HUES64 (cell line): Measurements from ENCODE around the gene BTG3. TPM values are rescaled to one million over a fixed set of nuclear protein-coding genes. Genes with fewer than 3 reads are reported as not detected.

Experiments
- H3K27ac ChIP-seq: 2 replicates; pipeline ENCODE4 v1.7.0; 2013; ENCODE audit warnings: low read depth, low read length, inconsistent platforms
- H3K27me3 ChIP-seq: 2 replicates; pipeline ENCODE4 v1.6.1; 2013; ENCODE audit warnings: mild to moderate bottlenecking, low read length; ENCODE audit not compliant: insufficient read depth
- H3K36me3 ChIP-seq: 2 replicates; pipeline ENCODE4 v1.6.1; 2013; ENCODE audit warnings: mild to moderate bottlenecking, low read length; ENCODE audit not compliant: insufficient read depth
- H3K4me1 ChIP-seq: 2 replicates; pipeline ENCODE4 v1.6.1; 2013; ENCODE audit warnings: mild to moderate bottlenecking, low read length, moderate library complexity; ENCODE audit not compliant: insufficient read depth
- H3K4me3 ChIP-seq: 2 replicates; pipeline ENCODE4 v1.5.1; 2013; ENCODE audit warnings: mild to moderate bottlenecking, low read length, moderate library complexity
- H3K9ac ChIP-seq: 2 replicates; pipeline ENCODE4 v1.6.1; 2013; ENCODE audit warnings: mild to moderate bottlenecking, low read depth, low read length
- H3K9me3 ChIP-seq: 2 replicates; pipeline ENCODE4 v1.6.1; 2013; ENCODE audit warnings: low read depth, low read length; ENCODE audit not compliant: insufficient read depth
- WGBS: fragments of 150-250, 120-280 bp; methylation state at CpG from one replicate; pipeline ENCODE4 v1.1.7; 2013; ENCODE audit warnings: missing lambda C conversion rate; 5-methylcytosine and 5-hydroxymethylcytosine counted together
- polyA plus RNA-seq, 2 experiments: library from polyadenylated mRNA; stranded (reverse); fragments of 50-300 nt; gene quantifications; one replicate each; pipeline ENCODE4 v1.2.3, GENCODE V29; 2013

The BTG3 gene
- polyA plus RNA-seq (2013, experiment 1 of 2) = 19.0 TPM
- polyA plus RNA-seq (2013, experiment 2 of 2) = 29.1 TPM

GRCh38 chr21:17612565-17613241 lies at the start of gene BTG3:
Gene BTG3 (minus strand): TSS chr21:17612901. CDS start chr21:17609144, 3,757 bp downstream.
- under 1% methylated on average over 102 of the region's 102 CpGs for WGBS
- H3K27ac ChIP-seq = peak within 1 kb of the TSS; percentile 44
- H3K36me3 ChIP-seq = peaks cover 20% of the 10 kb centered on the region
- H3K27me3 ChIP-seq = peaks cover 9% of the 10 kb centered on the region
- no peaks in the 10 kb centered on the region; the same call in 1 of the 2 replicates for H3K9me3 ChIP-seq
- H3K9ac ChIP-seq = peak within 1 kb of the TSS; percentile 86
- peak within 1 kb of the TSS; percentile 91 for H3K4me3 ChIP-seq
- H3K4me1 ChIP-seq = peaks cover 12% of the 10 kb centered on the region; the same call in 1 of the 2 replicates

GRCh38 chr21:17660862-17661261 lies 48.2 kb upstream of the BTG3 start:
- Histone ChIP-seq H3K36me3 (no peaks in the 10 kb centered on the region), H3K4me1 (no peaks in the 10 kb centered on the region; the same call in 1 of the 2 replicates), H3K4me3 (no peak overlapping the region), H3K9me3 (no peaks in the 10 kb centered on the region), H3K9ac (no peak overlapping the region), H3K27me3 (peaks cover 10% of the 10 kb centered on the region; the same call in 1 of the 2 replicates), H3K27ac (no peak overlapping the region)
- 95% methylated on average over 6 of the region's 6 CpGs for WGBS

- no peaks in the 10 kb centered on the region for H3K36me3 ChIP-seq
- H3K4me3 ChIP-seq = no peak overlapping the region
- H3K27ac ChIP-seq = no peak overlapping the region
- WGBS = 73% methylated on average over 2 of the region's 3 CpGs
- no peak overlapping the region for H3K9ac ChIP-seq
- H3K27me3 ChIP-seq = peaks cover 10% of the 10 kb centered on the region; the same call in 1 of the 2 replicates
- no peaks in the 10 kb centered on the region for H3K9me3 ChIP-seq
- no peaks in the 10 kb centered on the region; the same call in 1 of the 2 replicates for H3K4me1 ChIP-seq
Observed at GRCh38 chr21:17660452-17660851, 47.8 kb upstream of the BTG3 start.

- Histone ChIP-seq H3K9me3 (no peaks in the 10 kb centered on the region), H3K27me3 (no peaks in the 10 kb centered on the region)
- 91% methylated on average over 6 of the region's 6 CpGs for WGBS
Observed at GRCh38 chr21:17658931-17659330, 46.2 kb upstream of the BTG3 start.

GRCh38 chr21:17651526-17651925 lies 38.8 kb upstream of the BTG3 start:
- Histone ChIP-seq H3K36me3 (no peaks in the 10 kb centered on the region), H3K4me1 (peaks cover 4% of the 10 kb centered on the region; the same call in 1 of the 2 replicates), H3K9ac (no peak overlapping the region), H3K9me3 (no peaks in the 10 kb centered on the region), H3K27me3 (no peaks in the 10 kb centered on the region), H3K27ac (no peak overlapping the region), H3K4me3 (no peak overlapping the region)
- WGBS = 95% methylated on average over 3 of the region's 3 CpGs

More at GRCh38 chr21:17658931-17659330, 46.2 kb upstream of the BTG3 start:
- Histone ChIP-seq H3K36me3 (no peaks in the 10 kb centered on the region), H3K27ac (no peak overlapping the region), H3K4me1 (no peaks in the 10 kb centered on the region; the same call in 1 of the 2 replicates), H3K4me3 (no peak overlapping the region), H3K9ac (no peak overlapping the region)

- Histone ChIP-seq H3K9ac (no peak overlapping the region), H3K4me1 (peaks cover 4% of the 10 kb centered on the region; the same call in 1 of the 2 replicates), H3K27me3 (no peaks in the 10 kb centered on the region), H3K36me3 (no peaks in the 10 kb centered on the region), H3K27ac (no peak overlapping the region), H3K4me3 (no peak overlapping the region), H3K9me3 (no peaks in the 10 kb centered on the region)
- WGBS = 69% methylated on average over 1 of the region's 1 CpG
Observed at GRCh38 chr21:17650292-17650691, 37.6 kb upstream of the BTG3 start.

- H3K9me3 ChIP-seq = no peaks in the 10 kb centered on the region
- H3K27ac ChIP-seq = no peak overlapping the region
- H3K36me3 ChIP-seq = no peaks in the 10 kb centered on the region
- H3K27me3 ChIP-seq = no peaks in the 10 kb centered on the region
- H3K4me3 ChIP-seq = no peak overlapping the region
- WGBS = 92% methylated on average over 4 of the region's 4 CpGs
- H3K9ac ChIP-seq = no peak overlapping the region
- peaks cover 4% of the 10 kb centered on the region; the same call in 1 of the 2 replicates for H3K4me1 ChIP-seq
Observed at GRCh38 chr21:17646790-17647189, 34.1 kb upstream of the BTG3 start.

GRCh38 chr21:17644186-17644585 lies 31.5 kb upstream of the BTG3 start:
- no peaks in the 10 kb centered on the region for H3K27me3 ChIP-seq
- H3K36me3 ChIP-seq = no peaks in the 10 kb centered on the region
- no peaks in the 10 kb centered on the region for H3K4me1 ChIP-seq
- no peak overlapping the region for H3K9ac ChIP-seq
- no peak overlapping the region for H3K4me3 ChIP-seq
- no peak overlapping the region for H3K27ac ChIP-seq
- no peaks in the 10 kb centered on the region for H3K9me3 ChIP-seq

GRCh38 chr21:17640821-17641220 lies 28.1 kb upstream of the BTG3 start:
- no peaks in the 10 kb centered on the region for H3K4me1 ChIP-seq
- no peaks in the 10 kb centered on the region for H3K36me3 ChIP-seq
- no peaks in the 10 kb centered on the region for H3K27me3 ChIP-seq
- no peaks in the 10 kb centered on the region for H3K9me3 ChIP-seq
- H3K9ac ChIP-seq = no peak overlapping the region
- H3K27ac ChIP-seq = no peak overlapping the region
- WGBS = 91% methylated on average over 2 of the region's 2 CpGs
- H3K4me3 ChIP-seq = no peak overlapping the region

GRCh38 chr21:17636711-17637110 lies 24.0 kb upstream of the BTG3 start:
- Histone ChIP-seq H3K9ac (no peak overlapping the region), H3K9me3 (no peaks in the 10 kb centered on the region), H3K4me1 (no peaks in the 10 kb centered on the region), H3K27ac (no peak overlapping the region), H3K4me3 (no peak overlapping the region), H3K36me3 (no peaks in the 10 kb centered on the region), H3K27me3 (no peaks in the 10 kb centered on the region)
- WGBS = 72% methylated on average over 4 of the region's 4 CpGs

GRCh38 chr21:17631195-17631594 lies 18.5 kb upstream of the BTG3 start:
- H3K4me3 ChIP-seq = no peak overlapping the region
- H3K36me3 ChIP-seq = no peaks in the 10 kb centered on the region
- no peaks in the 10 kb centered on the region for H3K9me3 ChIP-seq
- no peak overlapping the region for H3K27ac ChIP-seq
- H3K27me3 ChIP-seq = no peaks in the 10 kb centered on the region
- 94% methylated on average over 4 of the region's 4 CpGs for WGBS
- no peaks in the 10 kb centered on the region for H3K4me1 ChIP-seq
- no peak overlapping the region for H3K9ac ChIP-seq
